GM11168 (cell line): Measurements from ENCODE around the gene CYYR1.
"Not testable (repeated sequence)": the region's sequence is repeated elsewhere in the genome, so short reads cannot be mapped to it uniquely, and the experiment has no call there.

Experiments used
- in situ Hi-C: fragments of 300-500 bp; cut with MboI; formaldehyde crosslinking; loops from one replicate; pipeline ENCODE4 v1.12.0; 2022; ENCODE audit warnings: low sequenced_read_pairs; ENCODE audit not compliant: unreplicated experiment

CYYR1 gene

GRCh38 chr21:26499495-26499894, 73.6 kb downstream of the CYYR1 start:
- in situ Hi-C loops = no loop called here

GRCh38 chr21:26495283-26495849, 77.7 kb downstream of the CYYR1 start:
- in situ Hi-C loops = no loop called here

GRCh38 chr21:26491663-26492062, 81.4 kb downstream of the CYYR1 start:
- in situ Hi-C loops = no loop called here

GRCh38 chr21:26490771-26491170, 82.3 kb downstream of the CYYR1 start:
- in situ Hi-C loops = no loop called here

- in situ Hi-C loops = no loop called here
Measured at GRCh38 chr21:26489781-26490180, 83.3 kb downstream of the CYYR1 start.

- in situ Hi-C loops = no loop called here
Measured at GRCh38 chr21:26487981-26488480, 85.1 kb downstream of the CYYR1 start.

- in situ Hi-C loops = no loop called here
Measured at GRCh38 chr21:26473471-26473870, 99.6 kb downstream of the CYYR1 start.

GRCh38 chr21:26471099-26471471, 102.0 kb downstream of the CYYR1 start:
- in situ Hi-C loops = no loop called here

GRCh38 chr21:26470351-26471098, 102.6 kb downstream of the CYYR1 start:
- in situ Hi-C loops = no loop called here

- in situ Hi-C loops = no loop called here
Measured at GRCh38 chr21:26469789-26470188, 103.3 kb downstream of the CYYR1 start.

- in situ Hi-C loops = no loop called here
Measured at GRCh38 chr21:26465916-26466315, 107.2 kb downstream of the CYYR1 start.

GRCh38 chr21:26461500-26461899, 111.6 kb downstream of the CYYR1 start:
- in situ Hi-C loops = no loop called here

GRCh38 chr21:26460621-26461020, 112.5 kb downstream of the CYYR1 start:
- in situ Hi-C loops = no loop called here

GRCh38 chr21:26458854-26459253, 114.2 kb downstream of the CYYR1 start:
- in situ Hi-C loops = not testable (repeated sequence)

- in situ Hi-C loops = no loop called here
Measured at GRCh38 chr21:26457817-26458216, 115.3 kb downstream of the CYYR1 start.

GRCh38 chr21:26453267-26453666, 119.8 kb downstream of the CYYR1 start:
- in situ Hi-C loops = no loop called here

- in situ Hi-C loops = no loop called here
Measured at GRCh38 chr21:26451081-26451740, 121.9 kb downstream of the CYYR1 start.

- in situ Hi-C loops = no loop called here
Measured at GRCh38 chr21:26449161-26449560, 123.9 kb downstream of the CYYR1 start.

- in situ Hi-C loops = no loop called here
Measured at GRCh38 chr21:26448751-26449150, 124.3 kb downstream of the CYYR1 start.

GRCh38 chr21:26447932-26448475, 125.1 kb downstream of the CYYR1 start:
- in situ Hi-C loops = no loop called here

- in situ Hi-C loops = no loop called here
Measured at GRCh38 chr21:26445440-26445839, 127.6 kb downstream of the CYYR1 start.
